Liver (tissue), 9 donors: ENCODE results near the gene LSMEM2. TPM values are rescaled to one million over a fixed set of nuclear protein-coding genes. Genes with fewer than 3 reads are reported as not detected.

ENCODE experiments used
- DNase-seq: peaks from one replicate; pipeline ENCODE4 v3.0.0-alpha.2; 2017; ENCODE audit warnings: low spot score
- H3K27ac ChIP-seq, 2 donors: one replicate each; pipeline ENCODE4 v1.7.0; 2013; ENCODE audit warnings: inconsistent platforms in 2 of 2, low read length in 2 of 2, control low read depth in 1 of 2, low read depth in 1 of 2, mild to moderate bottlenecking in 1 of 2
- H3K27me3 ChIP-seq, 4 donors: one replicate each; pipeline versions ENCODE4 v1.6.1 to v1.7.0; 2013; ENCODE audit warnings: low read length in 3 of 4, inconsistent platforms in 1 of 4, mild to moderate bottlenecking in 1 of 4, moderate library complexity in 1 of 4; ENCODE audit not compliant: control insufficient read depth in 4 of 4, insufficient read depth in 4 of 4
- H3K36me3 ChIP-seq, 4 donors: one replicate each; pipeline versions ENCODE4 v1.6.1 to v1.7.0; 2013; ENCODE audit warnings: low read length in 3 of 4, mild to moderate bottlenecking in 3 of 4, low read depth in 1 of 4, moderate library complexity in 1 of 4; ENCODE audit not compliant: control insufficient read depth in 4 of 4, insufficient read depth in 3 of 4
- H3K4me1 ChIP-seq, 4 donors: one replicate each; pipeline versions ENCODE4 v1.6.1 to v1.7.0; 2013; ENCODE audit warnings: low read length in 3 of 4, mild to moderate bottlenecking in 3 of 4, moderate library complexity in 1 of 4; ENCODE audit not compliant: control insufficient read depth in 4 of 4, insufficient read depth in 4 of 4
- H3K4me3 ChIP-seq, 3 donors: one replicate each; pipeline versions ENCODE4 v1.6.1 to v1.7.0; 2013; ENCODE audit warnings: low read length in 3 of 3, control low read depth in 1 of 3, low read depth in 1 of 3, mild to moderate bottlenecking in 1 of 3
- H3K9ac ChIP-seq, 2 donors: one replicate each; pipeline ENCODE4 v1.7.0; 2013; ENCODE audit warnings: low read length in 2 of 2, mild to moderate bottlenecking in 2 of 2, moderate library complexity in 2 of 2, control low read depth in 1 of 2, low read depth in 1 of 2
- H3K9me3 ChIP-seq, 4 donors: one replicate each; pipeline versions ENCODE4 v1.6.1 to v1.7.0; 2013; ENCODE audit warnings: low read length in 3 of 4; ENCODE audit not compliant: control insufficient read depth in 4 of 4
- EGR1 ChIP-seq, 2 donors: IDR thresholded peaks; 2 replicates each; pipeline ENCODE4 v1.6.1; 2016 to 2018; ENCODE audit warnings: antibody characterized with exemption in 2 of 2, low read depth in 2 of 2
- FOXA1 ChIP-seq: IDR thresholded peaks from 2 replicates; pipeline ENCODE4 v1.6.1; 2016; ENCODE audit warnings: antibody characterized with exemption
- FOXA2 ChIP-seq: IDR thresholded peaks from 2 replicates; pipeline ENCODE4 v1.6.1; 2016; ENCODE audit warnings: antibody characterized with exemption
- GABPA ChIP-seq, 2 donors: IDR thresholded peaks in 1 of 2; conservative IDR thresholded peaks in 1 of 2; 2 replicates each; pipeline ENCODE4 v1.6.1; 2016; ENCODE audit warnings: antibody characterized with exemption in 2 of 2, mild to moderate bottlenecking in 1 of 2, moderate library complexity in 1 of 2
- HNF4A ChIP-seq, 2 donors: conservative IDR thresholded peaks; 2 replicates each; pipeline ENCODE4 v1.6.1; 2016; ENCODE audit warnings: antibody characterized with exemption in 2 of 2, mild to moderate bottlenecking in 2 of 2
- HNF4G ChIP-seq: IDR thresholded peaks from 2 replicates; pipeline ENCODE4 v1.6.1; 2016; ENCODE audit warnings: antibody characterized with exemption
- JUND ChIP-seq, 2 donors: IDR thresholded peaks; 2 replicates each; pipeline ENCODE4 v1.6.1; 2016; ENCODE audit warnings: antibody characterized with exemption in 2 of 2
- NR2F2 ChIP-seq: IDR thresholded peaks from 2 replicates; pipeline ENCODE4 v1.6.1; 2016; ENCODE audit warnings: antibody characterized with exemption
- RXRA ChIP-seq, 2 donors: IDR thresholded peaks; 2 replicates each; pipeline ENCODE4 v1.6.1; 2017 to 2018; ENCODE audit warnings: antibody characterized with exemption in 2 of 2, mild to moderate bottlenecking in 1 of 2
- SP1 ChIP-seq: IDR thresholded peaks from 2 replicates; pipeline ENCODE4 v1.6.1; 2018; ENCODE audit warnings: antibody characterized with exemption, mild to moderate bottlenecking
- TAF1 ChIP-seq: conservative IDR thresholded peaks from 2 replicates; pipeline ENCODE4 v1.6.1; 2016; ENCODE audit warnings: antibody characterized with exemption, mild to moderate bottlenecking
- YY1 ChIP-seq: IDR thresholded peaks from 2 replicates; pipeline ENCODE4 v1.6.1; 2016; ENCODE audit warnings: antibody characterized with exemption, mild to moderate bottlenecking
- WGBS: extraction: QIAGEN DNeasy Blood & Tissue Kit; methylation state at CpG from one replicate; pipeline ENCODE4 v1.1.7; 2013; 5-methylcytosine and 5-hydroxymethylcytosine counted together
- polyA plus RNA-seq, 2 donors: library from polyadenylated mRNA; stranded (reverse) in 1 of 2; unstranded in 1 of 2; fragments of 200-250 nt in 1 of 2; fragments of >200 nt in 1 of 2; fragmentation: Nextera tagmentation in 1 of 2; extraction: Ambion mirVana in 1 of 2; gene quantifications; one replicate each; pipeline versions ENCODE4 v1.2.1 to v1.2.3, GENCODE V29; 2013 to 2015
- total RNA-seq, 2 donors: library from RNA; depleted of rRNA; stranded (reverse); fragments of >200 nt; gene quantifications; one replicate each; pipeline ENCODE4 v1.2.3, GENCODE V29; 2014
- TF ChIP-seq, protein P1 (sequence below): IDR thresholded peaks from 2 replicates; pipeline ENCODE4 v1.6.1; 2016; ENCODE audit warnings: antibody characterized with exemption, mild to moderate bottlenecking
- TF ChIP-seq, protein P2 (sequence below): IDR thresholded peaks from 2 replicates; pipeline ENCODE4 v1.6.1; 2016; ENCODE audit warnings: antibody characterized with exemption
- TF ChIP-seq, protein P3 (sequence below): IDR thresholded peaks from 2 replicates; pipeline ENCODE4 v1.6.1; 2016; ENCODE audit warnings: antibody characterized with exemption
- TF ChIP-seq, protein P4 (sequence below): fragments of 150-350 bp; IDR thresholded peaks from 2 replicates; pipeline ENCODE4 v1.5.1; 2017; ENCODE audit warnings: improper control_type of control experiment, low read depth, low read length; ENCODE audit not compliant: missing input control
- donor health status: healthy.
- donor health status: healthy.
- donor health status: healthy.
- donor health status: healthy.
- donor health status: healthy.

Gene LSMEM2
- total and polyA plus RNA-seq, 4 donors = 0.03 to 0.08 TPM; not detected in 2

DNA sequence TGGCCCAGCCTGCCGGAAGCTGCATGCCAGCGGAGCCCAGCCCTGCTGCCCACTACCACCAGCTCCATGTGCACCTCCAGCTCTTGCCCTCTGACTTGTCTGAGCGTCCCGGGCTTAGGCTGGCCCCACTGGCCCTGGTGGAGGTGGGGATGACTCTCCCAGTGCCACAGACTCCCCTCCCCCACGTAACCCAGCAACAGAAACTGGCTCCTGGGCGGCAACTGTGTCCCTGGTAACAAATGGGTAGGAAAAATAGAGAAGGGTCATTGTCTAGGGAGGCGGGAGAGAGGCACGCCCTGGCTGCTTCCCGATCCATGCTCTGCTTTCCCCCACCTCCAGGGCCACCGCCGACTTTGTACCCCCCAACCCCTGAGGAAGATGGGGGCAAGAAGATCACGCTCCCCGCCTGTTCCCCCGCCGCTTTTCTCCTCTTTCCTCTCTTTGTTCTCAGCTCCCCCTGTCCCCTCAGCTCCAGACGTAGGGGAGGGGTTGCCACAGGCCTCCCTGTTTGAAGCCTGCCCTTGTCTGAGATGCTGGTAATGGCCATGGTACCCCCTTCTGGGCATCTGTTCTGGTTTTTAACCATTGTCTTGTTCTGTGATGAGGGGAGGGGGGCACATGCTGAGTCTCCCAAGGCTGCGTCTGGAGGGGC lies 20.7 kb upstream of the LSMEM2 start:
- H3K27ac ChIP-seq = no peak overlapping the region
- WGBS = 90% methylated on average over 17 of the region's 17 CpGs
- H3K36me3 ChIP-seq = peaks cover 11 to 21% (median 15%) of the 10 kb centered on the region in 4 donors
- H3K9ac ChIP-seq = no peak overlapping the region
- no peaks in the 10 kb centered on the region for H3K9me3 ChIP-seq
- H3K27me3 ChIP-seq = no peaks in the 10 kb centered on the region
- H3K4me3 ChIP-seq = no peak overlapping the region
- peaks cover 14 to 42% (median 27%) of the 10 kb centered on the region in 4 donors for H3K4me1 ChIP-seq
- no peak for TF ChIP-seq GABPA (IDR thresholded peaks at IDR 0.05 in 1 of 2, conservative IDR thresholded peaks at IDR 0.05 in 1 of 2)
- TF ChIP-seq, protein P1, sequence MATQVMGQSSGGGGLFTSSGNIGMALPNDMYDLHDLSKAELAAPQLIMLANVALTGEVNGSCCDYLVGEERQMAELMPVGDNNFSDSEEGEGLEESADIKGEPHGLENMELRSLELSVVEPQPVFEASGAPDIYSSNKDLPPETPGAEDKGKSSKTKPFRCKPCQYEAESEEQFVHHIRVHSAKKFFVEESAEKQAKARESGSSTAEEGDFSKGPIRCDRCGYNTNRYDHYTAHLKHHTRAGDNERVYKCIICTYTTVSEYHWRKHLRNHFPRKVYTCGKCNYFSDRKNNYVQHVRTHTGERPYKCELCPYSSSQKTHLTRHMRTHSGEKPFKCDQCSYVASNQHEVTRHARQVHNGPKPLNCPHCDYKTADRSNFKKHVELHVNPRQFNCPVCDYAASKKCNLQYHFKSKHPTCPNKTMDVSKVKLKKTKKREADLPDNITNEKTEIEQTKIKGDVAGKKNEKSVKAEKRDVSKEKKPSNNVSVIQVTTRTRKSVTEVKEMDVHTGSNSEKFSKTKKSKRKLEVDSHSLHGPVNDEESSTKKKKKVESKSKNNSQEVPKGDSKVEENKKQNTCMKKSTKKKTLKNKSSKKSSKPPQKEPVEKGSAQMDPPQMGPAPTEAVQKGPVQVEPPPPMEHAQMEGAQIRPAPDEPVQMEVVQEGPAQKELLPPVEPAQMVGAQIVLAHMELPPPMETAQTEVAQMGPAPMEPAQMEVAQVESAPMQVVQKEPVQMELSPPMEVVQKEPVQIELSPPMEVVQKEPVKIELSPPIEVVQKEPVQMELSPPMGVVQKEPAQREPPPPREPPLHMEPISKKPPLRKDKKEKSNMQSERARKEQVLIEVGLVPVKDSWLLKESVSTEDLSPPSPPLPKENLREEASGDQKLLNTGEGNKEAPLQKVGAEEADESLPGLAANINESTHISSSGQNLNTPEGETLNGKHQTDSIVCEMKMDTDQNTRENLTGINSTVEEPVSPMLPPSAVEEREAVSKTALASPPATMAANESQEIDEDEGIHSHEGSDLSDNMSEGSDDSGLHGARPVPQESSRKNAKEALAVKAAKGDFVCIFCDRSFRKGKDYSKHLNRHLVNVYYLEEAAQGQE = no peak
- DNase-seq = no peak

DNA sequence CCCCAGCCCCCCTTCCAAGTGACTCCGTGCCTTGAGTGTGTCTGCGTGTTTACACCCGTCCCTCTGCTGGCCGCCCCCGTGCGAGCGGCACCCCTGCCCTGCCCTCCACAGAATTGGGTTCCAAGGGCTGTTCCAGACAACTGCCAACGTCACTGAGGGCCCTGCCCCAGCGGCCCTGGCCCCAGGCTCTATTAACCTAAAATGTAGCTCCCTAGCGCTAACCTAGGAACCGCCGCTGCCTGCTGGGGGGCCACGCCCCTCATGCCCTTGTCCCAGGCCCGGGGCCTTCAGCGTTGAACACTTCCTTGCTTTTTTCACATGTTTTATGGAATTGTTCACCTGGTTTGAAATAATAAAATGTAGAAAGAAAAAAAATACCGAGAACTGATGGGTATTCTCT lies 19.9 kb upstream of the LSMEM2 start:
- H3K36me3 ChIP-seq = peaks cover 11 to 21% (median 15%) of the 10 kb centered on the region in 4 donors
- H3K27me3 ChIP-seq = no peaks in the 10 kb centered on the region
- H3K27ac ChIP-seq = no peak overlapping the region
- no peak for DNase-seq
- TF ChIP-seq NR2F2 = no peak
- TF ChIP-seq YY1 = no peak
- no peak for TF ChIP-seq FOXA2
- TF ChIP-seq TAF1 = no peak
- TF ChIP-seq, protein P2, sequence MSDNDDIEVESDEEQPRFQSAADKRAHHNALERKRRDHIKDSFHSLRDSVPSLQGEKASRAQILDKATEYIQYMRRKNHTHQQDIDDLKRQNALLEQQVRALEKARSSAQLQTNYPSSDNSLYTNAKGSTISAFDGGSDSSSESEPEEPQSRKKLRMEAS = no peak
- no peak for TF ChIP-seq GABPA (IDR thresholded peaks at IDR 0.05 in 1 of 2, conservative IDR thresholded peaks at IDR 0.05 in 1 of 2)
- TF ChIP-seq JUND (IDR thresholded peaks at IDR 0.05) = no peak
- TF ChIP-seq EGR1 (IDR thresholded peaks at IDR 0.05; ENCODE audit: low read depth in 2 of 2) = no peak
- TF ChIP-seq FOXA1 = no peak
- no peak for TF ChIP-seq RXRA (IDR thresholded peaks at IDR 0.05)
- no peak for TF ChIP-seq HNF4G
- TF ChIP-seq, protein P1 = no peak
- no peak for TF ChIP-seq HNF4A (conservative IDR thresholded peaks at IDR 0.05)
- TF ChIP-seq, protein P3, sequence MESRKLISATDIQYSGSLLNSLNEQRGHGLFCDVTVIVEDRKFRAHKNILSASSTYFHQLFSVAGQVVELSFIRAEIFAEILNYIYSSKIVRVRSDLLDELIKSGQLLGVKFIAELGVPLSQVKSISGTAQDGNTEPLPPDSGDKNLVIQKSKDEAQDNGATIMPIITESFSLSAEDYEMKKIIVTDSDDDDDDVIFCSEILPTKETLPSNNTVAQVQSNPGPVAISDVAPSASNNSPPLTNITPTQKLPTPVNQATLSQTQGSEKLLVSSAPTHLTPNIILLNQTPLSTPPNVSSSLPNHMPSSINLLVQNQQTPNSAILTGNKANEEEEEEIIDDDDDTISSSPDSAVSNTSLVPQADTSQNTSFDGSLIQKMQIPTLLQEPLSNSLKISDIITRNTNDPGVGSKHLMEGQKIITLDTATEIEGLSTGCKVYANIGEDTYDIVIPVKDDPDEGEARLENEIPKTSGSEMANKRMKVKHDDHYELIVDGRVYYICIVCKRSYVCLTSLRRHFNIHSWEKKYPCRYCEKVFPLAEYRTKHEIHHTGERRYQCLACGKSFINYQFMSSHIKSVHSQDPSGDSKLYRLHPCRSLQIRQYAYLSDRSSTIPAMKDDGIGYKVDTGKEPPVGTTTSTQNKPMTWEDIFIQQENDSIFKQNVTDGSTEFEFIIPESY = no peak
- TF ChIP-seq, protein P4, sequence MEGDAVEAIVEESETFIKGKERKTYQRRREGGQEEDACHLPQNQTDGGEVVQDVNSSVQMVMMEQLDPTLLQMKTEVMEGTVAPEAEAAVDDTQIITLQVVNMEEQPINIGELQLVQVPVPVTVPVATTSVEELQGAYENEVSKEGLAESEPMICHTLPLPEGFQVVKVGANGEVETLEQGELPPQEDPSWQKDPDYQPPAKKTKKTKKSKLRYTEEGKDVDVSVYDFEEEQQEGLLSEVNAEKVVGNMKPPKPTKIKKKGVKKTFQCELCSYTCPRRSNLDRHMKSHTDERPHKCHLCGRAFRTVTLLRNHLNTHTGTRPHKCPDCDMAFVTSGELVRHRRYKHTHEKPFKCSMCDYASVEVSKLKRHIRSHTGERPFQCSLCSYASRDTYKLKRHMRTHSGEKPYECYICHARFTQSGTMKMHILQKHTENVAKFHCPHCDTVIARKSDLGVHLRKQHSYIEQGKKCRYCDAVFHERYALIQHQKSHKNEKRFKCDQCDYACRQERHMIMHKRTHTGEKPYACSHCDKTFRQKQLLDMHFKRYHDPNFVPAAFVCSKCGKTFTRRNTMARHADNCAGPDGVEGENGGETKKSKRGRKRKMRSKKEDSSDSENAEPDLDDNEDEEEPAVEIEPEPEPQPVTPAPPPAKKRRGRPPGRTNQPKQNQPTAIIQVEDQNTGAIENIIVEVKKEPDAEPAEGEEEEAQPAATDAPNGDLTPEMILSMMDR = no peak
- TF ChIP-seq SP1 = no peak
- no peaks in the 10 kb centered on the region for H3K9me3 ChIP-seq
- no peak overlapping the region for H3K4me3 ChIP-seq
- H3K9ac ChIP-seq = no peak overlapping the region
- H3K4me1 ChIP-seq = peaks cover 11 to 39% (median 23%) of the 10 kb centered on the region in 4 donors
- WGBS = 88% methylated on average over 16 of the region's 16 CpGs
